BLaER1 (cell line): ENCODE data around the gene CRACR2A.

ENCODE experiments used
- H3K27ac ChIP-seq: shearing (Covaris generic); formaldehyde crosslinking; 2 replicates; pipeline ENCODE4 v1.8.1; 2022
- H3K27me3 ChIP-seq: shearing (Covaris generic); formaldehyde crosslinking; 2 replicates; pipeline ENCODE4 v1.8.1; 2022
- H3K36me3 ChIP-seq: shearing (Covaris generic); formaldehyde crosslinking; 2 replicates; pipeline ENCODE4 v1.8.1; 2022
- H3K4me1 ChIP-seq: shearing (Covaris generic); formaldehyde crosslinking; 2 replicates; pipeline ENCODE4 v1.8.1; 2022
- H3K4me2 ChIP-seq: shearing (Covaris generic); formaldehyde crosslinking; 2 replicates; pipeline ENCODE4 v1.8.1; 2022
- H3K4me3 ChIP-seq: shearing (Covaris generic); formaldehyde crosslinking; 2 replicates; pipeline ENCODE4 v1.8.1; 2022
- H3K9ac ChIP-seq: shearing (Covaris generic); formaldehyde crosslinking; 2 replicates; pipeline ENCODE4 v1.8.1; 2022
- H3K9me3 ChIP-seq: shearing (Covaris generic); formaldehyde crosslinking; 2 replicates; pipeline ENCODE4 v1.8.1; 2022
- H4K20me1 ChIP-seq: shearing (Covaris generic); formaldehyde crosslinking; 2 replicates; pipeline ENCODE4 v1.8.1; 2022
- Cebpa-rat ChIP-seq: shearing (Covaris generic); IDR thresholded peaks from 2 replicates; pipeline ENCODE4 v1.8.1; 2022

CRACR2A gene

DNA sequence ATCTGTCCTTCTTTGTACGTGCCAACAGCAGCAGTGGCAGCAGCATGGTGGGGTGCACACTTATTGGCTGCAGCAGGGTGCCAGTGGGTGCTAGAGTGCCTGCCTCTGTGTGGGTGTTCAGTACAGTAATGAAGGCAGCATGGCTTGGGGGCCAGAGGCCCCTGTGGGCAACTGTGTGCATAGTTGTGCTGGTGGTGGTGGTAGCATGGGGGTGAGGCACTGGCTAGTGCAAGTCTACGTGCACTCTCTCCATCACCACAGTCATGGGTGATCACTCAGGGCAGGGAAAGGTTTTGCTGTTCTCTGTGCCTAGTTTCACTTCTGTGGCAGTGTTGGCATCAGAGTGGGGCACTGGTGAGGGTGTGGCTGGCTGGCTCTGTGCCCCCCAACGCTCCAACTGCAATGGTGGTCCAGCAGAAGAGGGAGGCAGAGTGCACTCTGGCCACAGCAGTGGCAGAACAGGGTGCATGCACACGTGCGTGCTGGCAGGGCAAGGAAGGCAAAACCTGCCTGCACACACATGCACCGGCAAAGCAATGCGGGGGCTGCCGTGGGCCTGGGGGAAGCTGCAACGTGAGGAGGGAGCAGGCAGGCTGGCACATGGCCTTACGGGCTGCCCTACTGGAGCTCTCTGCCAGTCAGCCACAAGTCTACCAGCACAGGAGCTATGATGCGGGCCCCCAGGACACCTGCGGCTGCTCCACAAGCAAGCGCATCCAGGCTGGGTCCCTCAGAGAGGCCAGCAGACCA lies 60.1 kb downstream of the CRACR2A start:
- no peak overlapping the region for H3K4me3 ChIP-seq
- peaks cover 10% of the 10 kb centered on the region for H3K4me1 ChIP-seq
- H3K4me2 ChIP-seq: no peak overlapping the region
- TF ChIP-seq Cebpa-rat: no peak
- H3K9me3 ChIP-seq: peaks cover 56% of the 10 kb centered on the region
- H4K20me1 ChIP-seq: peaks cover 17% of the 10 kb centered on the region; the same call in 1 of the 2 replicates
- H3K36me3 ChIP-seq: peaks cover 97% of the 10 kb centered on the region
- no peak overlapping the region for H3K9ac ChIP-seq
- H3K27me3 ChIP-seq: no peaks in the 10 kb centered on the region
- no peak overlapping the region for H3K27ac ChIP-seq

DNA sequence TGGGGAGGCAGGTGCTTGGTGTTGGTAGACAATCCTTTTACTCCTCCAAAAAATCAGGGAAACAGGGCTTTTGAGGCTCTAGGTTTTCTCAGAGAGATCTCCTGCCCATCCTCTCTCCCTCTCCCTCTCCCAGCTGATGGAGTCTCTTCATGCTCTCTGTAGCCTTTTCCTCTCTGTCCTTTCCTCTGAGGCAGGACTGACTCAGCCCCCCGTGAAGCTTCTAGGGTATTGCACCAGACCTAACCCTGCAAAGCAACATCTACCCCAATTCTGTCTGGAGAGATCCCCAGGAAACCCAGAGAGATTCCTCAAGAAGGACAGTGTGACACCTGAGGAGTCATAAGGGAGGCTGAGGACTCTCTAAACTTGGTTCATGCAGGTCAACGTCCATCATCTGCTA lies 66.4 kb downstream of the CRACR2A start:
- Histone ChIP-seq H3K36me3 (peaks cover 93% of the 10 kb centered on the region), H3K4me3 (no peak overlapping the region), H3K9ac (no peak overlapping the region), H3K27me3 (no peaks in the 10 kb centered on the region), H4K20me1 (no peaks in the 10 kb centered on the region; the same call in 1 of the 2 replicates), H3K9me3 (peaks cover 29% of the 10 kb centered on the region), H3K27ac (no peak overlapping the region), H3K4me1 (no peaks in the 10 kb centered on the region), H3K4me2 (no peak overlapping the region)
- no peak for TF ChIP-seq Cebpa-rat

GRCh38 chr12:3685830-3686229 lies 67.1 kb downstream of the CRACR2A start:
- H3K36me3 ChIP-seq: peaks cover 93% of the 10 kb centered on the region
- H3K27ac ChIP-seq: no peak overlapping the region
- no peak overlapping the region for H3K9ac ChIP-seq

GRCh38 chr12:3684449-3685051 lies 68.4 kb downstream of the CRACR2A start:
- H4K20me1 ChIP-seq: peaks cover 11% of the 10 kb centered on the region; the same call in 1 of the 2 replicates
- no peak overlapping the region for H3K4me2 ChIP-seq
- H3K27ac ChIP-seq: no peak overlapping the region
- peaks cover 12% of the 10 kb centered on the region; the same call in 1 of the 2 replicates for H3K9me3 ChIP-seq
- H3K36me3 ChIP-seq: peaks cover 93% of the 10 kb centered on the region
- H3K9ac ChIP-seq: no peak overlapping the region
- no peaks in the 10 kb centered on the region for H3K27me3 ChIP-seq
- H3K4me3 ChIP-seq: no peak overlapping the region
- no peaks in the 10 kb centered on the region for H3K4me1 ChIP-seq
- TF ChIP-seq Cebpa-rat: no peak

More at GRCh38 chr12:3685830-3686229, 67.1 kb downstream of the CRACR2A start:
- no peak for TF ChIP-seq Cebpa-rat
- H3K4me1 ChIP-seq: no peaks in the 10 kb centered on the region
- no peak overlapping the region for H3K4me3 ChIP-seq
- H4K20me1 ChIP-seq: peaks cover 2% of the 10 kb centered on the region; the same call in 1 of the 2 replicates
- H3K9me3 ChIP-seq: peaks cover 23% of the 10 kb centered on the region
- no peak overlapping the region for H3K4me2 ChIP-seq
- H3K27me3 ChIP-seq: no peaks in the 10 kb centered on the region

DNA sequence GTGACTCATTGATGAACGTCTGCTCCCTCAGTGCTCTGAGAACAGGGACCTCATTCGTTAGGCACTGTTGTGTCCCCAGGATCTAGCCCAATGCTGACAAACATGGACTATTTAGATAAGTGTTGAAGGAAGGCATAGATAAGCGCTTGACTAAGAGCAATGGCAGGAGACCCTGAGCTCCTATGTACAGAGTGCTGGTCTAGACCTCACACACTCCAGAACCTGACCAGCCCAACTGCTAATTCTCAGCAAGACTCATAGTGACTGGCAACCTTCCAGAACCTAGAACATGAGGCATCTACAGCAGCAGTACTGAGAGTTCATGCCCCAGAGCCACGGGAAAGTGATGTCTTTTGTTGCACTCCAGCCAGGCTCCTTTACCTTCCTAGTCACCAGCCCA lies 69.2 kb downstream of the CRACR2A start:
- Histone ChIP-seq H3K36me3 (peaks cover 93% of the 10 kb centered on the region), H3K4me1 (no peaks in the 10 kb centered on the region), H4K20me1 (peaks cover 11% of the 10 kb centered on the region; the same call in 1 of the 2 replicates), H3K4me3 (no peak overlapping the region), H3K27ac (no peak overlapping the region), H3K27me3 (no peaks in the 10 kb centered on the region), H3K9ac (no peak overlapping the region), H3K9me3 (peaks cover 5% of the 10 kb centered on the region; the same call in 1 of the 2 replicates), H3K4me2 (no peak overlapping the region)
- no peak for TF ChIP-seq Cebpa-rat

GRCh38 chr12:3681595-3682061 lies 71.3 kb downstream of the CRACR2A start:
- Histone ChIP-seq H3K36me3 (peaks cover 96% of the 10 kb centered on the region), H4K20me1 (peaks cover 11% of the 10 kb centered on the region; the same call in 1 of the 2 replicates), H3K27me3 (no peaks in the 10 kb centered on the region), H3K4me3 (no peak overlapping the region), H3K4me2 (no peak overlapping the region), H3K9me3 (no peaks in the 10 kb centered on the region), H3K4me1 (no peaks in the 10 kb centered on the region), H3K27ac (no peak overlapping the region), H3K9ac (no peak overlapping the region)
- TF ChIP-seq Cebpa-rat: no peak

- Histone ChIP-seq H3K4me3 (no peak overlapping the region), H3K4me1 (no peaks in the 10 kb centered on the region), H4K20me1 (0 out of 2 replicates have a peak, but pooled peaks cover 11% of the 10 kb centered on the region), H3K9ac (no peak overlapping the region), H3K27me3 (no peaks in the 10 kb centered on the region), H3K4me2 (no peak overlapping the region), H3K36me3 (peaks cover 96% of the 10 kb centered on the region), H3K9me3 (no peaks in the 10 kb centered on the region), H3K27ac (no peak overlapping the region)
- TF ChIP-seq Cebpa-rat: no peak
Measured at GRCh38 chr12:3680919-3681594, 71.9 kb downstream of the CRACR2A start.

GRCh38 chr12:3679831-3680230 lies 73.1 kb downstream of the CRACR2A start:
- Histone ChIP-seq H3K27ac (no peak overlapping the region), H3K9ac (no peak overlapping the region), H3K27me3 (no peaks in the 10 kb centered on the region), H4K20me1 (0 out of 2 replicates have a peak, but pooled peaks cover 11% of the 10 kb centered on the region), H3K9me3 (no peaks in the 10 kb centered on the region), H3K36me3 (peaks cover 96% of the 10 kb centered on the region), H3K4me3 (no peak overlapping the region), H3K4me2 (no peak overlapping the region), H3K4me1 (no peaks in the 10 kb centered on the region)
- no peak for TF ChIP-seq Cebpa-rat

DNA sequence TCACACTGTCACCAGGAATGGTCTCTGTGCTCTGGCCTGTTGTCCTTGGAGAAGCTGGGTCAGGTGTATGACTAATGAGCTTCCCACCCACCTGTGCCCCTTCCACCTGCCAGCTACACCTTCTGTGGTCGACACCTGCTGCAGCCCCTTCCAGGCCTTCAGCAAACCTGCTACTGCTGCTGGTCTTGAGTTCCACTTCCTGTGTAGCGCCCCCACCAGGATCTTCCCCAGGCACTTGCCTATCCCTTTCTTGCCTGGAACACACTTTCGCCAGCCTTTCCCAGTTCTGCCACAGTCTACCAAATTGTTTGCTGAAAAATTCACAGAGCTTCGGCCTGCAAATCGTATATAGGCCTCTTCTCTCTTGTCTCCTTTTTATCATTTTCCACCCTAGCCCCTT lies 75.3 kb downstream of the CRACR2A start:
- H3K9me3 ChIP-seq: no peaks in the 10 kb centered on the region
- H3K4me2 ChIP-seq: no peak overlapping the region
- H3K27me3 ChIP-seq: no peaks in the 10 kb centered on the region
- no peak overlapping the region for H3K27ac ChIP-seq
- no peaks in the 10 kb centered on the region for H3K4me1 ChIP-seq
- no peak overlapping the region for H3K4me3 ChIP-seq
- 0 out of 2 replicates have a peak, but pooled peaks cover 11% of the 10 kb centered on the region for H4K20me1 ChIP-seq
- peaks cover 94% of the 10 kb centered on the region for H3K36me3 ChIP-seq
- no peak overlapping the region for H3K9ac ChIP-seq
- no peak for TF ChIP-seq Cebpa-rat
